Measurements from ENCODE around the gene ERP27. TPM values are rescaled to one million over a fixed set of nuclear protein-coding genes. Genes with fewer than 3 reads are reported as not detected.

ERP27 gene
- total RNA-seq, 1 donor from 2014 or later, result not detected

DNA sequence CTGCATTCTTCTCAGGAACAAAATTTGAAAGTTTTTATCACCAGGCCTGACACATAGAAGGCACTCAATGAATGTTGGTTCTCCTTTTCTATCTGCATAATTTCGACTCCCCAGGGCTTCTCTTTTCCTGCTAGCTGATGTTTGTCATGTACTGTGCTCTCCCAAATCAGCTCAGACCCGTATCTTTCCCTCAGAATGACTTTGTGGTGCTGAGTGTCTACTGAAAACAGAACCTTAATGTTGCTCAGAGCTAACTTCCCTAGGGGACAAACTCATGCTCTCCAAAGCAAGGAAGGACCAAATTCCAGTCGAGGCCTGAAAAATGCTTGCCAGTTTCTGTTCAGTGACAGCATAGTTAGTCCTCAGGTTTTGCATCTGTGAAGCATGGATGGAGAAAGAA lies 21.1 kb upstream of the ERP27 start:
- Mint-ChIP-seq H3K4me1 (no peaks in the 10 kb centered on the region), H3K27ac (no peak overlapping the region), H3K36me3 (no peaks in the 10 kb centered on the region), H3K27me3 (ENCODE audit: insufficient read depth, low read depth) (peaks cover 3% of the 10 kb centered on the region), H3K9me3 (no peaks in the 10 kb centered on the region), H3K4me3 (no peak overlapping the region)
- Histone ChIP-seq H3F3A (ENCODE audit: low read depth) (no peaks in the 10 kb centered on the region), H3K4me2 (no peak overlapping the region), H3K4me1 (no peaks in the 10 kb centered on the region), H3K4me3 (no peak overlapping the region), H3K36me3 (no peaks in the 10 kb centered on the region), H3K27me3 (no peaks in the 10 kb centered on the region), H3K27ac (no peak overlapping the region), H2AFZ (replicated peaks) (no peak overlapping the region), H3K9me3 (ENCODE audit: low read depth) (no peaks in the 10 kb centered on the region), H3K79me2 (ENCODE audit: low read depth) (no peaks in the 10 kb centered on the region), H4K20me1 (ENCODE audit: low read depth) (no peaks in the 10 kb centered on the region), H3K9ac (no peak overlapping the region)
- no peak for TF ChIP-seq EZH2 (IDR thresholded peaks at IDR 0.05)
- TF ChIP-seq EZH2phosphoT487 (IDR thresholded peaks at IDR 0.05), result no peak
- TF ChIP-seq, protein P1, sequence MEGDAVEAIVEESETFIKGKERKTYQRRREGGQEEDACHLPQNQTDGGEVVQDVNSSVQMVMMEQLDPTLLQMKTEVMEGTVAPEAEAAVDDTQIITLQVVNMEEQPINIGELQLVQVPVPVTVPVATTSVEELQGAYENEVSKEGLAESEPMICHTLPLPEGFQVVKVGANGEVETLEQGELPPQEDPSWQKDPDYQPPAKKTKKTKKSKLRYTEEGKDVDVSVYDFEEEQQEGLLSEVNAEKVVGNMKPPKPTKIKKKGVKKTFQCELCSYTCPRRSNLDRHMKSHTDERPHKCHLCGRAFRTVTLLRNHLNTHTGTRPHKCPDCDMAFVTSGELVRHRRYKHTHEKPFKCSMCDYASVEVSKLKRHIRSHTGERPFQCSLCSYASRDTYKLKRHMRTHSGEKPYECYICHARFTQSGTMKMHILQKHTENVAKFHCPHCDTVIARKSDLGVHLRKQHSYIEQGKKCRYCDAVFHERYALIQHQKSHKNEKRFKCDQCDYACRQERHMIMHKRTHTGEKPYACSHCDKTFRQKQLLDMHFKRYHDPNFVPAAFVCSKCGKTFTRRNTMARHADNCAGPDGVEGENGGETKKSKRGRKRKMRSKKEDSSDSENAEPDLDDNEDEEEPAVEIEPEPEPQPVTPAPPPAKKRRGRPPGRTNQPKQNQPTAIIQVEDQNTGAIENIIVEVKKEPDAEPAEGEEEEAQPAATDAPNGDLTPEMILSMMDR (IDR thresholded peaks at IDR 0.05), result no peak
- no peak for DNase-seq (ENCODE audit: low spot score)

DNA sequence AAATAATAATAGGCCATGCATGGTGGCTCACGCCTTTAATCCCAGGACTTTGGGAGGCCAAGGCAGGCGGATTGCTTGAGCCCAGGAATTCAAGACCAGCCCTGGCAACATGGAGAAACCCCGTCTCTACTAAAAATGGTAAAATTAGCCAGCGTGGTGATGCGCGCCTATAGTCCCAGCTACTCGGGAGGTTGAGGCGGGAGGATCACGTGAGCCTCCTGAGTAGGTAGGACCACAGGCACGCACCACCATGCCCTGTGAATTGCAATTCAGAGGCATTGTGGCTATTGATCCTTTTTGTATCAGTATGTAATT lies 20.7 kb upstream of the ERP27 start:
- H3K27me3 Mint-ChIP-seq (ENCODE audit: insufficient read depth, low read depth), result peaks cover 3% of the 10 kb centered on the region
- Histone ChIP-seq H3K4me2 (no peak overlapping the region), H3K9me3 (ENCODE audit: low read depth) (no peaks in the 10 kb centered on the region), H4K20me1 (ENCODE audit: low read depth) (no peaks in the 10 kb centered on the region), H3K79me2 (ENCODE audit: low read depth) (no peaks in the 10 kb centered on the region), H3K9ac (no peak overlapping the region), H3K4me1 (no peaks in the 10 kb centered on the region), H3F3A (ENCODE audit: low read depth) (no peaks in the 10 kb centered on the region), H3K27ac (no peak overlapping the region), H3K27me3 (no peaks in the 10 kb centered on the region), H3K4me3 (no peak overlapping the region), H3K36me3 (no peaks in the 10 kb centered on the region), H2AFZ (replicated peaks) (no peak overlapping the region)
- H3K4me3 Mint-ChIP-seq, result no peak overlapping the region
- no peak for TF ChIP-seq EZH2phosphoT487 (IDR thresholded peaks at IDR 0.05)
- no peak for TF ChIP-seq EZH2 (IDR thresholded peaks at IDR 0.05)
- TF ChIP-seq, protein P1 (IDR thresholded peaks at IDR 0.05), result no peak
- no peaks in the 10 kb centered on the region for H3K4me1 Mint-ChIP-seq
- DNase-seq (ENCODE audit: low spot score), result no peak
- H3K9me3 Mint-ChIP-seq, result no peaks in the 10 kb centered on the region
- no peaks in the 10 kb centered on the region for H3K36me3 Mint-ChIP-seq
- H3K27ac Mint-ChIP-seq, result no peak overlapping the region

DNA sequence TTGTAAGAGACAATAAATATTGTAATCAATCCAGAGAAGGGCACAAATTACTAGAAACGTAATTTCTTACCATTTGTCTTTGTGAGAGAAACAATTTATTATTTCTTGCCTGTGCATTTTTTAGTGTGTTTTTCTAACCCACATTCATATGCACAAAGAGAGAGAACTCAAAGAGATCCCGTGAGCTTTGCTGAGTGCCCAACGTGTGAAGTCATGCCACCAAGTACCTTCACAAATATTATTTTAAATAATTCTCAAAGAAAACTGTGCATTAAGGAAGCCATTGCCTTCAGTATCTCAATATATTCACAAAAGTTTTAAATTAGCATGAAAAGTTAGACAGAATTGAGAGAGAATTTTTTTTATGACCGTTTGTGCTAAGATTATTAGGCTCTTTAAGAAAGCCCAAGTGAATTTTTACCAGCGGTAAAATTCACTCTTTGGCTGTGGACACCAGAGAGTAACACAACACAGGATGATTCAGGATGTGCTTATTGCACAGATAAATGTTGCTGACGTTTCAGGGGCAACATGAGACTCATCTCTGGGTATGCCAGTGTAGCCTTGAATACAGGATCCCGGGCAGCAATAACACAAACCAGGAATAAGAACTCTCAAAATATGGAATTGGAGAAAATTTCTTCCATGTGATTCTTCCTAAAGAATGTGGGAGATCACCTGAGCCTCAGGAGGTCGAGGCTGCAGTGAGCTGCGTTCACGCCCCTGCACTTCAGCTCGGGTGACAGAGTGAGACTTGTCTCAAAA lies 20.2 kb upstream of the ERP27 start:
- TF ChIP-seq EZH2 (IDR thresholded peaks at IDR 0.05) (no peak), EZH2phosphoT487 (IDR thresholded peaks at IDR 0.05) (no peak)
- TF ChIP-seq, protein P1 (IDR thresholded peaks at IDR 0.05), result no peak
- Mint-ChIP-seq H3K27me3 (ENCODE audit: insufficient read depth, low read depth) (peaks cover 3% of the 10 kb centered on the region), H3K27ac (no peak overlapping the region), H3K4me1 (no peaks in the 10 kb centered on the region), H3K4me3 (no peak overlapping the region), H3K9me3 (no peaks in the 10 kb centered on the region), H3K36me3 (no peaks in the 10 kb centered on the region)
- H3K9ac ChIP-seq, result no peak overlapping the region
- no peak overlapping the region for H3K4me2 ChIP-seq
- no peaks in the 10 kb centered on the region for H3K27me3 ChIP-seq
- H3K27ac ChIP-seq, result no peak overlapping the region
- H2AFZ ChIP-seq (replicated peaks), result no peak overlapping the region
- no peaks in the 10 kb centered on the region for H3F3A ChIP-seq (ENCODE audit: low read depth)
- H4K20me1 ChIP-seq (ENCODE audit: low read depth), result no peaks in the 10 kb centered on the region
- H3K4me1 ChIP-seq, result no peaks in the 10 kb centered on the region
- no peak for DNase-seq (ENCODE audit: low spot score)
- no peaks in the 10 kb centered on the region for H3K36me3 ChIP-seq
- no peaks in the 10 kb centered on the region for H3K79me2 ChIP-seq (ENCODE audit: low read depth)
- no peaks in the 10 kb centered on the region for H3K9me3 ChIP-seq (ENCODE audit: low read depth)
- H3K4me3 ChIP-seq, result no peak overlapping the region

All from neural progenitor cell (in vitro differentiated cells).